GM23248 (cell line): Measurements from ENCODE around the gene KCNA3. TPM values are rescaled to one million over a fixed set of nuclear protein-coding genes. Genes with fewer than 3 reads are reported as not detected.

ENCODE experiments used
- DNase-seq: peaks from one replicate; pipeline ENCODE4 v3.0.0-alpha.2; 2015
- H2AFZ ChIP-seq: fragments of 200-600 bp; sonication (generic); 2 replicates; pipeline ENCODE4 v1.6.1; 2016; ENCODE audit warnings: antibody characterized with exemption
- H3F3A ChIP-seq: fragments of 200-600 bp; sonication (generic); 2 replicates; pipeline ENCODE4 v1.6.1; 2016; ENCODE audit warnings: mild to moderate bottlenecking, antibody characterized with exemption, mixed run types; ENCODE audit not compliant: insufficient read depth
- H3K27ac ChIP-seq: fragments of 200-600 bp; sonication (generic); 2 replicates; pipeline ENCODE4 v1.5.1; 2016; ENCODE audit warnings: mild to moderate bottlenecking
- H3K27me3 ChIP-seq: fragments of 200-600 bp; sonication (generic); replicated peaks from 2 replicates; pipeline ENCODE4 v1.6.1; 2016; ENCODE audit warnings: mild to moderate bottlenecking; ENCODE audit not compliant: insufficient read depth
- H3K36me3 ChIP-seq: fragments of 200-600 bp; sonication (generic); 2 replicates; pipeline ENCODE4 v1.6.1; 2016; ENCODE audit warnings: low read depth, mild to moderate bottlenecking
- H3K4me1 ChIP-seq: fragments of 200-600 bp; sonication (generic); 2 replicates; pipeline ENCODE4 v1.6.1; 2016; ENCODE audit warnings: mild to moderate bottlenecking; ENCODE audit not compliant: insufficient read depth
- H3K4me2 ChIP-seq: fragments of 200-600 bp; sonication (generic); one replicate; pipeline ENCODE4 v1.6.1; 2016; ENCODE audit warnings: mild to moderate bottlenecking; ENCODE audit not compliant: unreplicated experiment
- H3K4me3 ChIP-seq: fragments of 200-600 bp; sonication (generic); 2 replicates; pipeline ENCODE4 v1.5.1; 2016; ENCODE audit warnings: mild to moderate bottlenecking
- H3K79me2 ChIP-seq: fragments of 200-600 bp; sonication (generic); 2 replicates; pipeline ENCODE4 v1.6.1; 2016; ENCODE audit warnings: mild to moderate bottlenecking; ENCODE audit not compliant: insufficient read depth
- H3K9ac ChIP-seq: fragments of 200-600 bp; sonication (generic); 2 replicates; pipeline ENCODE4 v1.6.1; 2016; ENCODE audit warnings: mild to moderate bottlenecking
- H3K9me2 ChIP-seq: fragments of 200-600 bp; sonication (generic); 2 replicates; pipeline ENCODE4 v1.6.1; 2016; ENCODE audit warnings: mixed run types, mild to moderate bottlenecking, moderate library complexity; ENCODE audit not compliant: insufficient read depth
- H3K9me3 ChIP-seq: fragments of 200-600 bp; sonication (generic); one replicate; pipeline ENCODE4 v1.6.1; 2017; ENCODE audit warnings: low read depth
- H4K20me1 ChIP-seq: fragments of 200-600 bp; sonication (generic); 2 replicates; pipeline ENCODE4 v1.6.0; 2016; ENCODE audit not compliant: insufficient read depth
- EZH2 ChIP-seq: fragments of 200-600 bp; sonication (generic); IDR thresholded peaks from 2 replicates; pipeline ENCODE4 v1.6.1; 2018; ENCODE audit warnings: antibody characterized with exemption, mild to moderate bottlenecking; ENCODE audit not compliant: insufficient read depth, poor library complexity, severe bottlenecking
- EZH2phosphoT487 ChIP-seq: fragments of 200-600 bp; sonication (generic); IDR thresholded peaks from 2 replicates; pipeline ENCODE4 v1.6.1; 2018; ENCODE audit warnings: antibody characterized with exemption, moderate library complexity, mild to moderate bottlenecking, low read depth; ENCODE audit not compliant: insufficient read depth
- WGBS, 2 experiments: methylation state at CpG; one replicate each; pipeline ENCODE4 v1.1.6; 2015 to 2017; ENCODE audit warnings: low lambda C conversion rate in 2 of 2, low coverage in 1 of 2; ENCODE audit errors: missing lambda C conversion rate in 2 of 2; 5-methylcytosine and 5-hydroxymethylcytosine counted together
- in situ Hi-C: fragments of 300-500 bp; cut with MboI; formaldehyde crosslinking; loops from 2 replicates; pipeline ENCODE4 v1.15.0; 2020
- polyA plus RNA-seq: library from polyadenylated mRNA; unstranded; fragments of >200 nt; fragmentation: Nextera tagmentation; extraction: Ambion mirVana; gene quantifications from 2 replicates; pipeline ENCODE4 v1.2.1, GENCODE V29; 2016
- total RNA-seq: library from RNA; depleted of rRNA; stranded (reverse); fragments of >200 nt; shearing (Covaris generic); gene quantifications from 2 replicates; pipeline ENCODE4 v1.2.3, GENCODE V29; 2014

The KCNA3 gene
- total and polyA plus RNA-seq, 2 experiments from 2014 or later: not detected

DNA sequence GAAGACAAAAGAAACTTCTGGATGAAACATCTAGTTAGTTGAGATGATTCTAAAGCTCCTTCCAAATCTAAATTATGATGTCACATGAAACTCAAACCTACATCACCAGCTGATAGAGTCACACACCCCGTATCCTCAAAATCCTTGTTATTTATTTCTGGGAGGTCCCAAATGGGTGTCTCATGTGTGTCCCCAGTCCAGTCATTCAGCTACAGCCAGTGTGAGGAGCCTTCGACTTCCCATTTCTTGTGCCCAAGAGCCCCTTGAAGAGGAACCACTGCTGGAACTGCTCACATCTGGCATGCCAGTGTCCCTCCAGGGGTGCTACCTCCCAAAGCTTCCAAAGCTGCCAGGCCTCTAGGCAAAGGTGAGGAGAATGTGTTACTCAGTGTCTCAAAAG, 32.5 kb upstream of the KCNA3 start:
- H3F3A ChIP-seq: no peaks in the 10 kb centered on the region
- H4K20me1 ChIP-seq: no peaks in the 10 kb centered on the region
- H2AFZ ChIP-seq: no peak overlapping the region
- H3K36me3 ChIP-seq: no peaks in the 10 kb centered on the region
- DNase-seq: no peak
- no peaks in the 10 kb centered on the region for H3K4me1 ChIP-seq
- H3K4me2 ChIP-seq: no peak overlapping the region
- H3K9ac ChIP-seq: no peak overlapping the region
- 0 out of 2 replicates have a peak, but pooled peaks cover 2% of the 10 kb centered on the region for H3K27me3 ChIP-seq
- H3K79me2 ChIP-seq: no peaks in the 10 kb centered on the region
- TF ChIP-seq EZH2phosphoT487 (no peak), EZH2 (no peak)
- no peak overlapping the region for H3K4me3 ChIP-seq
- no peak overlapping the region for H3K27ac ChIP-seq
- H3K9me3 ChIP-seq: no peaks in the 10 kb centered on the region
- WGBS, 2 experiments: 22 to 34% methylated on average over 2 of the region's 2 CpGs
- in situ Hi-C loops: no loop called here
- H3K9me2 ChIP-seq: no peaks in the 10 kb centered on the region

DNA sequence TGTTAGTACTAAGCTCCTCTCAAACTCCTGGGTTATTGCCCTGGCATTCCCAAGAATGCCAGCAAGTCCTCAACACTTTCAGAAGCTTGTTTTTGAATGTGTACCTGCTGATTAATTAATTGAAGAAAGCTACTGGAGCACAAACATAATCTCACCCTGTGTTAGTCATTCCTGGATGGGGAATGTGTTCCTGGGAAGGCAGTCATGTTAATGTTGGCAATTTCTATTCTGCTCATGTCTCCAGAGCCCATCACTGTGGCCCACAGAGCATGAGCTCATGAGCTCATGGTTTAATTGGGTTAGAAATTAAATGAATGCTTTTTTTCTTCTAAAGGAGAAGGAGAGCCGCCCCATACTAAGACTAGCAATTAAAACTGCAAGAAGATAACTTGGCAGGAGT, 31.9 kb upstream of the KCNA3 start:
- 0 to 7% methylated on average over 1 of the region's 1 CpG for WGBS, 2 experiments

DNA sequence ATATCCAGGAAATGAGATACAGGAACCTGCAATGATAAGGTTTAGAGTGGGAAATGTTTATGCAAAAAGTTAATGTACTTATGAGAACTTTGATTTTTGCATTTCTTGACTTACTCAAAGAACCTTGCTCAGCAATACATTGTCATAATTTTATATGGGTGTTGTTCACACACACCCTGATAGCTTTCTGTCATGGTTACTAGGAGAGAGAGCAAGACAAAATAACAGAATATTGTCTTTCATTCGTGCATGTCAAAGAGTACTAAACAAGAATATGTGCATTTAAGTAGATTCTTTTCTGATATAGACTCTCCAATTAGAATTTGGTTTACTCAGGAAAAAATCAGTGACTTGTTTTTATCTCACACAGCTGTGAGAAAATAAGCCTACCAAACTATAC, 27.5 kb upstream of the KCNA3 start:
- Histone ChIP-seq H4K20me1 (no peaks in the 10 kb centered on the region), H2AFZ (no peak overlapping the region), H3K36me3 (no peaks in the 10 kb centered on the region), H3K79me2 (no peaks in the 10 kb centered on the region), H3K27ac (no peak overlapping the region), H3K4me2 (no peak overlapping the region), H3K27me3 (no peaks in the 10 kb centered on the region), H3K4me3 (no peak overlapping the region), H3K9me2 (no peaks in the 10 kb centered on the region), H3K9me3 (no peaks in the 10 kb centered on the region), H3F3A (no peaks in the 10 kb centered on the region), H3K4me1 (no peaks in the 10 kb centered on the region), H3K9ac (no peak overlapping the region)
- DNase-seq: no peak
- TF ChIP-seq EZH2 (no peak), EZH2phosphoT487 (no peak)
- in situ Hi-C loops: no loop called here
- 5 to 7% methylated on average over 1 of the region's 1 CpG for WGBS, 2 experiments

More for the DNA sequence above, 31.9 kb upstream of the KCNA3 start:
- H3F3A ChIP-seq: no peaks in the 10 kb centered on the region
- DNase-seq: no peak
- H4K20me1 ChIP-seq: no peaks in the 10 kb centered on the region
- no peak overlapping the region for H3K9ac ChIP-seq
- H3K36me3 ChIP-seq: no peaks in the 10 kb centered on the region
- 0 out of 2 replicates have a peak, but pooled peaks cover 2% of the 10 kb centered on the region for H3K27me3 ChIP-seq
- no peaks in the 10 kb centered on the region for H3K4me1 ChIP-seq
- no peaks in the 10 kb centered on the region for H3K9me2 ChIP-seq
- no peak for TF ChIP-seq EZH2
- TF ChIP-seq EZH2phosphoT487: no peak
- H3K9me3 ChIP-seq: no peaks in the 10 kb centered on the region
- H2AFZ ChIP-seq: no peak overlapping the region
- H3K4me2 ChIP-seq: no peak overlapping the region
- in situ Hi-C loops: no loop called here
- H3K27ac ChIP-seq: no peak overlapping the region
- no peaks in the 10 kb centered on the region for H3K79me2 ChIP-seq
- no peak overlapping the region for H3K4me3 ChIP-seq

GRCh38 chr1:110700767-110701166, 26.0 kb upstream of the KCNA3 start:
- H3K4me3 ChIP-seq: no peak overlapping the region
- no peak overlapping the region for H2AFZ ChIP-seq
- 14 to 23% methylated on average over 2 of the region's 2 CpGs for WGBS, 2 experiments
- no peaks in the 10 kb centered on the region for H3F3A ChIP-seq
- H3K9ac ChIP-seq: no peak overlapping the region
- no peaks in the 10 kb centered on the region for H3K36me3 ChIP-seq
- no peaks in the 10 kb centered on the region for H3K27me3 ChIP-seq
- no peaks in the 10 kb centered on the region for H3K9me2 ChIP-seq
- no peak overlapping the region for H3K27ac ChIP-seq
- H3K4me2 ChIP-seq: no peak overlapping the region
- no peaks in the 10 kb centered on the region for H3K79me2 ChIP-seq
- no peak for DNase-seq
- no peaks in the 10 kb centered on the region for H4K20me1 ChIP-seq
- H3K9me3 ChIP-seq: no peaks in the 10 kb centered on the region
- H3K4me1 ChIP-seq: no peaks in the 10 kb centered on the region
- no peak for TF ChIP-seq EZH2
- no peak for TF ChIP-seq EZH2phosphoT487
- in situ Hi-C loops: no loop called here

DNA sequence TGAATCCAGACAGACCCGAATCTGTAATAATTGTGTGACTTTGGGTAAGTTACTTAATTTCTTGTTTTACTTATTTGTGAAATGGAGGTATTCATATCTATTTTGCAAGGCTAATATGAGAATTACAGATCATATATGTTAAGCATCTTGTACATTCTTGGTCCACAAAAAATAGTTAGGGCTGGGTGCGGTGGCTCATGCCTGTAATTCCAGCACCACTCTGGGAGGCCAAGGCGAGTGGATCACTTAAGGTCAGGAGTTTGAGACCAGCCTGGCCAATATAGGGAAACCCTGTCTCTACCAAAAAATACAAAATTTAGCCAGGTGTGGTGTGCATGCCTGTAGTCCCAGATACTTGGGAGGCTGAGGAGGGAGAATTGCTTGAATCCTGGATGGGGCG, 22.9 kb upstream of the KCNA3 start:
- Histone ChIP-seq H3K79me2 (no peaks in the 10 kb centered on the region), H3K4me2 (no peak overlapping the region), H3K9me2 (no peaks in the 10 kb centered on the region), H3K9me3 (no peaks in the 10 kb centered on the region), H3K9ac (no peak overlapping the region), H4K20me1 (no peaks in the 10 kb centered on the region), H3K27me3 (no peaks in the 10 kb centered on the region), H3K27ac (no peak overlapping the region), H2AFZ (no peak overlapping the region), H3K4me3 (no peak overlapping the region), H3K36me3 (no peaks in the 10 kb centered on the region), H3K4me1 (no peaks in the 10 kb centered on the region), H3F3A (no peaks in the 10 kb centered on the region)
- TF ChIP-seq EZH2 (no peak), EZH2phosphoT487 (no peak)
- in situ Hi-C loops: no loop called here
- 47 to 56% methylated on average over 4 of the region's 4 CpGs for WGBS, 2 experiments
- no peak for DNase-seq
